IPS-18a (cell line): ENCODE data around the gene ATAD1.

Experiments used
- H3K27ac ChIP-seq: one replicate; pipeline ENCODE4 v1.5.1; 2013; ENCODE audit warnings: low read length
- H3K27me3 ChIP-seq: one replicate; pipeline ENCODE4 v1.6.1; 2013; ENCODE audit warnings: mild to moderate bottlenecking, low read length; ENCODE audit not compliant: control insufficient read depth, insufficient read depth
- H3K36me3 ChIP-seq: one replicate; pipeline ENCODE4 v1.6.1; 2013; ENCODE audit warnings: low read depth, low read length; ENCODE audit not compliant: control insufficient read depth
- H3K4me1 ChIP-seq: one replicate; pipeline ENCODE4 v1.6.1; 2013; ENCODE audit warnings: low read depth, low read length; ENCODE audit not compliant: control insufficient read depth
- H3K4me3 ChIP-seq: one replicate; pipeline ENCODE4 v1.5.1; 2013; ENCODE audit warnings: low read length
- H3K9ac ChIP-seq: one replicate; pipeline ENCODE4 v1.6.1; 2013; ENCODE audit warnings: mild to moderate bottlenecking, low read length, moderate library complexity
- H3K9me3 ChIP-seq: one replicate; pipeline ENCODE4 v1.6.1; 2013; ENCODE audit warnings: low read depth, low read length; ENCODE audit not compliant: control insufficient read depth

The ATAD1 gene

GRCh38 chr10:87786421-87786820, 31.6 kb downstream of the ATAD1 start:
- Histone ChIP-seq H3K36me3 (peaks cover 42% of the 10 kb centered on the region), H3K27ac (no peak overlapping the region), H3K27me3 (no peaks in the 10 kb centered on the region), H3K4me1 (no peaks in the 10 kb centered on the region), H3K9me3 (no peaks in the 10 kb centered on the region), H3K4me3 (no peak overlapping the region), H3K9ac (no peak overlapping the region)

GRCh38 chr10:87782721-87783120, 35.3 kb downstream of the ATAD1 start:
- Histone ChIP-seq H3K36me3 (peaks cover 34% of the 10 kb centered on the region), H3K27ac (no peak overlapping the region), H3K9ac (no peak overlapping the region), H3K9me3 (no peaks in the 10 kb centered on the region), H3K27me3 (no peaks in the 10 kb centered on the region), H3K4me1 (no peaks in the 10 kb centered on the region), H3K4me3 (no peak overlapping the region)

DNA sequence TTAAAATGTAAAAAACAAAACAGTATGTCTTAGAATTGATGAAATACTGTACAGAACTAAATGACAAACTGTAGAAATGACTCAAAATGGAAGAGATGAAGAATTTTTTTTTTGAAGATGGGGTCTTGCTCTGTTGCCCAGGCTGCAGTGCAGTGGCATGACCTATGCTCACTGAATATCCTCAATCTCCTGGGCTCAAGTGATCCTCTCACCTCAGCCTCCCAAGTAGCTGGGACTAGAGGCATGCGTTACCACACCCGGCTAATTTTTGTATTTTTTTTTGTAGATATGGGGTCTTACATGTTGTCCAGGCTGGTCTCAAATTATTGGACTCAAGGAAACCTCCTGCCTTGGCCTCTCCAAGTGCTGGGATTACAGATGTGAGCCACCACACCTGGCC, 36.5 kb downstream of the ATAD1 start:
- Histone ChIP-seq H3K27me3 (no peaks in the 10 kb centered on the region), H3K36me3 (peaks cover 34% of the 10 kb centered on the region), H3K4me1 (no peaks in the 10 kb centered on the region), H3K9ac (no peak overlapping the region), H3K4me3 (no peak overlapping the region), H3K27ac (no peak overlapping the region), H3K9me3 (no peaks in the 10 kb centered on the region)

DNA sequence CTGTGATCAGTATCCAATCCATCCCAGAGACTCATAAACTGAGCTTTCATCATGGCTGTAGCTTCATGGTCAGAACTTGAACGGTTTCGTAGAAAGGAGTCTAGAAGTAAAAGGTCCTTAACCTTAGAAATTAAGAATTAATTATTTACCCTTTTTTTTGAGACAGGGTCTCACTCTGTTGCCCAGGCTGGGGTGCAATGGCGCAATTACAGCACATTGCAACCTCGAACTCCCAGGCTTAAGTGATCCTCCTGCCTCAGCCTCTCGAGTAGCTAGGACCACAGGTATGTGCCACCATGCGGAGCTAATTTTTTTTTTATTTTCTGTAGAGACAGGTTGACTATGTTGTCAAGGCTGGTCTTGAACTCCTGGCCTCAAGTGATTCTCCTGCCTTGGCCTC, 41.7 kb downstream of the ATAD1 start:
- H3K36me3 ChIP-seq: peaks cover 23% of the 10 kb centered on the region
- no peak overlapping the region for H3K27ac ChIP-seq
- H3K4me3 ChIP-seq: no peak overlapping the region
- H3K9ac ChIP-seq: no peak overlapping the region
- H3K4me1 ChIP-seq: no peaks in the 10 kb centered on the region
- no peaks in the 10 kb centered on the region for H3K27me3 ChIP-seq
- H3K9me3 ChIP-seq: no peaks in the 10 kb centered on the region

GRCh38 chr10:87775766-87776165, 42.3 kb downstream of the ATAD1 start:
- H3K27me3 ChIP-seq: no peaks in the 10 kb centered on the region

GRCh38 chr10:87771871-87772500, 46.0 kb downstream of the ATAD1 start:
- H3K4me1 ChIP-seq: peaks cover 4% of the 10 kb centered on the region
- H3K36me3 ChIP-seq: peaks cover 42% of the 10 kb centered on the region
- H3K27me3 ChIP-seq: no peaks in the 10 kb centered on the region
- no peaks in the 10 kb centered on the region for H3K9me3 ChIP-seq
- H3K9ac ChIP-seq: no peak overlapping the region
- H3K27ac ChIP-seq: no peak overlapping the region
- no peak overlapping the region for H3K4me3 ChIP-seq

More at GRCh38 chr10:87775766-87776165, 42.3 kb downstream of the ATAD1 start:
- no peak overlapping the region for H3K27ac ChIP-seq
- no peak overlapping the region for H3K9ac ChIP-seq
- no peaks in the 10 kb centered on the region for H3K4me1 ChIP-seq
- no peak overlapping the region for H3K4me3 ChIP-seq
- H3K9me3 ChIP-seq: no peaks in the 10 kb centered on the region
- H3K36me3 ChIP-seq: peaks cover 29% of the 10 kb centered on the region

DNA sequence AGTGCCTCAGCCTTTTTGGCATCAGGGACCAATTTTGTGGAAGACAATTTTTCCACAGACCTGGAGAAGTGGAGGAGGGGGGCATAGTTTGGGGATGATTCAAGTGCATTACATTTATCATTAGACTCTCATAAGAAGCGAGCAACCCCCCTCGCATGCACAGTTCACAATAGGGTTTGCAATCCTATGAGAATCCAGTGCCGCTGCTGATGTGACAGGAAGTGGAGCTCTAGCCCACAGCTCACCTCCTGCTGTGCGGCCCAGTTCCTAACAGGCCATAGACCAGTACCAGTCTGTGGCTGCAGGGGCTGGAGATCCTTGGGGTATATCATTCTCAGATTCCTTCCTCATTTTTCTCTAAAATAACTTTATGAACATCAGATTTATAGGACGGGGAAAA, 50.8 kb downstream of the ATAD1 start:
- Histone ChIP-seq H3K9ac (no peak overlapping the region), H3K36me3 (peaks cover 28% of the 10 kb centered on the region), H3K4me1 (peaks cover 5% of the 10 kb centered on the region), H3K4me3 (no peak overlapping the region), H3K9me3 (no peaks in the 10 kb centered on the region), H3K27ac (no peak overlapping the region), H3K27me3 (no peaks in the 10 kb centered on the region)

- H3K36me3 ChIP-seq: peaks cover 23% of the 10 kb centered on the region
- H3K27me3 ChIP-seq: no peaks in the 10 kb centered on the region
- H3K4me1 ChIP-seq: peaks cover 5% of the 10 kb centered on the region
Measured at GRCh38 chr10:87765666-87766376, 52.2 kb downstream of the ATAD1 start.

GRCh38 chr10:87764072-87764934, 53.7 kb downstream of the ATAD1 start:
- Histone ChIP-seq H3K4me1 (peaks cover 5% of the 10 kb centered on the region), H3K27me3 (no peaks in the 10 kb centered on the region), H3K27ac (no peak overlapping the region), H3K9ac (no peak overlapping the region), H3K4me3 (no peak overlapping the region), H3K36me3 (peaks cover 17% of the 10 kb centered on the region), H3K9me3 (no peaks in the 10 kb centered on the region)

More at GRCh38 chr10:87765666-87766376, 52.2 kb downstream of the ATAD1 start:
- H3K9ac ChIP-seq: no peak overlapping the region
- H3K4me3 ChIP-seq: no peak overlapping the region
- no peak overlapping the region for H3K27ac ChIP-seq
- H3K9me3 ChIP-seq: no peaks in the 10 kb centered on the region

- peaks cover 11% of the 10 kb centered on the region for H3K36me3 ChIP-seq
- H3K4me3 ChIP-seq: no peak overlapping the region
- H3K9ac ChIP-seq: no peak overlapping the region
- H3K27me3 ChIP-seq: no peaks in the 10 kb centered on the region
- no peaks in the 10 kb centered on the region for H3K9me3 ChIP-seq
- no peak overlapping the region for H3K27ac ChIP-seq
- peaks cover 9% of the 10 kb centered on the region for H3K4me1 ChIP-seq
Measured at GRCh38 chr10:87763086-87763861, 54.8 kb downstream of the ATAD1 start.

DNA sequence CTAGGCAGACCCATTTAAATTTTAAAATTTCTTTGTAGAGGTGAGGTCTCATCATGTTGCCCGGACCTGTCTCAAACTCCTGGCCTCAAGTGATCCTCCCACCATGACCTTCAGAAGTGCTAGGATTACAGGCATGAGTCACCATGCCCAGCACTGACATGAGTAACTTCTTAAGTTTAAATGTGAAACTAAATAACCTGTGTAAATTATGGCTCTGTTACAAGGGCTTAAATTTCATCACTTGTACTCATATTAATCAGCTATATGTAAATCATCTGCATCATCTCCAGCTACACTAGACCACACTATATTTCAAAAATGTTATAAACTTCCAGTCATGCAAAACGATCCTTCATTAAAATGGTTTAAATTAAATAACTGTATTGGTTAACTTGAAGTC, 56.1 kb downstream of the ATAD1 start:
- no peak overlapping the region for H3K4me3 ChIP-seq
- no peaks in the 10 kb centered on the region for H3K9me3 ChIP-seq
- H3K27me3 ChIP-seq: no peaks in the 10 kb centered on the region
- peaks cover 4% of the 10 kb centered on the region for H3K4me1 ChIP-seq
- H3K9ac ChIP-seq: no peak overlapping the region
- no peak overlapping the region for H3K27ac ChIP-seq
- peaks cover 6% of the 10 kb centered on the region for H3K36me3 ChIP-seq
